HG03432 (cell line): ENCODE results near the gene TMPRSS11E.
"Not testable (repeated sequence)": the region's sequence is repeated elsewhere in the genome, so short reads cannot be mapped to it uniquely, and the experiment has no call there.

Experiments
- ATAC-seq: cut with Tn5 transposase; IDR thresholded peaks from one replicate; pipeline ENCODE4 v1.9.1; 2021; ENCODE audit warnings: mild to moderate bottlenecking, moderate library complexity; ENCODE audit not compliant: unreplicated experiment

Gene TMPRSS11E

GRCh38 chr4:68447201-68447600, at the start of gene TMPRSS11E:
TSS of gene TMPRSS11E (plus strand) at chr4:68447463. CDS start at chr4:68447513, 50 bp downstream.
- ATAC-seq: no peak

GRCh38 chr4:68399306-68399705, 48.0 kb upstream of the TMPRSS11E start:
- ATAC-seq: no peak

- ATAC-seq: no peak
These were observed 46.0 kb upstream of the TMPRSS11E start for GRCh38 chr4:68401231-68401630.

GRCh38 chr4:68404153-68404552, 43.1 kb upstream of the TMPRSS11E start:
- no peak for ATAC-seq

GRCh38 chr4:68405718-68406478, 41.4 kb upstream of the TMPRSS11E start:
- not testable (repeated sequence) for ATAC-seq

- ATAC-seq: no peak
These were observed 40.8 kb upstream of the TMPRSS11E start for GRCh38 chr4:68406479-68406859.

- ATAC-seq: not testable (repeated sequence)
These were observed 40.0 kb upstream of the TMPRSS11E start for GRCh38 chr4:68407015-68407867.

- ATAC-seq: no peak
These were observed 39.4 kb upstream of the TMPRSS11E start for GRCh38 chr4:68407868-68408190.

GRCh38 chr4:68410149-68410548, 37.1 kb upstream of the TMPRSS11E start:
- ATAC-seq: no peak

- ATAC-seq: no peak
These were observed 36.6 kb upstream of the TMPRSS11E start for GRCh38 chr4:68410643-68411042.

- ATAC-seq: not testable (repeated sequence)
These were observed 35.2 kb upstream of the TMPRSS11E start for GRCh38 chr4:68412031-68412430.

- ATAC-seq: no peak
These were observed 30.7 kb upstream of the TMPRSS11E start for GRCh38 chr4:68416591-68416990.

GRCh38 chr4:68426516-68426915, 20.7 kb upstream of the TMPRSS11E start:
- ATAC-seq: no peak

- ATAC-seq: no peak
These were observed 16.9 kb upstream of the TMPRSS11E start for GRCh38 chr4:68430337-68430736.

GRCh38 chr4:68432320-68432719, 14.9 kb upstream of the TMPRSS11E start:
- ATAC-seq: no peak

- no peak for ATAC-seq
These were observed 13.7 kb upstream of the TMPRSS11E start for GRCh38 chr4:68433582-68433981.

GRCh38 chr4:68434277-68434676, 13.0 kb upstream of the TMPRSS11E start:
- no peak for ATAC-seq

GRCh38 chr4:68434836-68435235, 12.4 kb upstream of the TMPRSS11E start:
- ATAC-seq: no peak

GRCh38 chr4:68445111-68445510, 2.2 kb upstream of the TMPRSS11E start:
- no peak for ATAC-seq

GRCh38 chr4:68451246-68452211, 4.3 kb downstream of the TMPRSS11E start:
- peak; percentile 86 for ATAC-seq

GRCh38 chr4:68460085-68460484, 12.8 kb downstream of the TMPRSS11E start:
- ATAC-seq: no peak
